GM21447 (cell line): ENCODE results near the gene LHX2.
A peak's percentile ranks its signal among the peaks of the same experiment; 100 is the strongest.
"Not testable (repeated sequence)": the region's sequence is repeated elsewhere in the genome, so short reads cannot be mapped to it uniquely, and the experiment has no call there.

Experiments used
- ATAC-seq: cut with Tn5 transposase; IDR thresholded peaks from one replicate; pipeline ENCODE4 v1.9.1; 2021; ENCODE audit not compliant: unreplicated experiment

The LHX2 gene, protein sequence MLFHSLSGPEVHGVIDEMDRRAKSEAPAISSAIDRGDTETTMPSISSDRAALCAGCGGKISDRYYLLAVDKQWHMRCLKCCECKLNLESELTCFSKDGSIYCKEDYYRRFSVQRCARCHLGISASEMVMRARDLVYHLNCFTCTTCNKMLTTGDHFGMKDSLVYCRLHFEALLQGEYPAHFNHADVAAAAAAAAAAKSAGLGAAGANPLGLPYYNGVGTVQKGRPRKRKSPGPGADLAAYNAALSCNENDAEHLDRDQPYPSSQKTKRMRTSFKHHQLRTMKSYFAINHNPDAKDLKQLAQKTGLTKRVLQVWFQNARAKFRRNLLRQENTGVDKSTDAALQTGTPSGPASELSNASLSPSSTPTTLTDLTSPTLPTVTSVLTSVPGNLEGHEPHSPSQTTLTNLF

DNA sequence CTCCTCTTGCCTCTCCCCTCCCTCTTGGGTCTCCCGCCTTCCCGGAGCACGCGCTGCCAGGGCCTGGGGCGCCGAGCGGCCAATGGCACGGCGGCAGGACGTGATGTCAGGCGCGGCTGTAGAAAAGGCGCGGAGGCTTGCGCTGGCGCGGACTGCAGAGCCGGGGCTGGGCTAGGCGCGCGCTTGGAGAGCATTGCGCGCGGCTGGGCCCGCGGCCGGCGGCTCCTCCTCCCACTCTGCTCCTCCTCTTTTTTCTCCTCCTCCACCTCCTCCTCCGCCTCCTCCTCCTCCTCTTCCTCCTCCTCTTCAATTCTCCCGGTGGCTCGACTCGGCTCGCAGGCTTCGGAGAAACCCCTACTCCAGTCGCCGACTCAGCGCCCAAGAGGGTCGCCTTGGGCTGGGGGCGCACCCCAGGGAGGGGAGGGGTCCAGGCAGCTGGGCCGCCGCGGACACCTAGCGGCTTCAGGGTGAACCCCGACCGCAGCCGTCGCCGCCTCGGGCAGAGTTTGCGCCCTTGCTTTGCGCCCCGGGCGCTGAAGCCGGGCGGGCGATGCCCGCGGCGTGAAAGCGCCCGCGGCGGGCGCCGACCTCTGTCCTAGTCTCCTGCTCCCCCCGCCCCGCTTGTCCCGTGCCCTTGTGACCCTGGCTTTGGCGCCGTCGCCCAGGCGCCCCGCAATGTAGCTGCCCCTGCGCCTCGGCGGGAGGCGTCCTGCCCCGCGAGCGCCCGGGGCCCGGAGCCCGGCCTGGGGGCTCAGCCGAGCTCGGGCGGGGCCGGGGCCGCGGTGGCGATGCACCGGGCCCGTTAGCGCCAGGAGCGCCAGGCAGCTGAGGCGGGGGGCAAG, at the start of gene LHX2:
Gene LHX2, plus strand, starts transcription at position 309 of the 842 bp plus-strand sequence. CDS start 581 bp downstream, outside the sequence.
- ATAC-seq = no peak

DNA sequence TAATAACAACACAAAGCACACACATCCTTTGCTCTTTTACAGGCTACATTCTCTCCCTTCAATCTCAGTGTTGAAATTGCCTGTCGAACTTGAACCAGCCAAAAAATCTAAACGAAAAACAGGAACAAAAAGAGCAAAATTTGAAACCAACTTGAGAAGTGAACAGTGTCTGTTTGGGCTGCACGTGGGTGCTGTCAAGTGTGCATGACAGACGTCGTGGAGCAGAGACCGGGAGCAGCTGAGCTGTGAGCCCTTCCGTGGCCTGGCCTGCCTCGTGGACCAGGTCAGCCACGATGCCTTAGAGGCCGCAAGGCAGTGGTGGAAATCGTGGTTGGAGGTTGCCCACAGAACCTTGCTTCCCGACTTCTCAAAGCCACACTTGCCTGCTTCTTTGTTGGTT, 46.8 kb upstream of the LHX2 start:
- ATAC-seq = no peak

DNA sequence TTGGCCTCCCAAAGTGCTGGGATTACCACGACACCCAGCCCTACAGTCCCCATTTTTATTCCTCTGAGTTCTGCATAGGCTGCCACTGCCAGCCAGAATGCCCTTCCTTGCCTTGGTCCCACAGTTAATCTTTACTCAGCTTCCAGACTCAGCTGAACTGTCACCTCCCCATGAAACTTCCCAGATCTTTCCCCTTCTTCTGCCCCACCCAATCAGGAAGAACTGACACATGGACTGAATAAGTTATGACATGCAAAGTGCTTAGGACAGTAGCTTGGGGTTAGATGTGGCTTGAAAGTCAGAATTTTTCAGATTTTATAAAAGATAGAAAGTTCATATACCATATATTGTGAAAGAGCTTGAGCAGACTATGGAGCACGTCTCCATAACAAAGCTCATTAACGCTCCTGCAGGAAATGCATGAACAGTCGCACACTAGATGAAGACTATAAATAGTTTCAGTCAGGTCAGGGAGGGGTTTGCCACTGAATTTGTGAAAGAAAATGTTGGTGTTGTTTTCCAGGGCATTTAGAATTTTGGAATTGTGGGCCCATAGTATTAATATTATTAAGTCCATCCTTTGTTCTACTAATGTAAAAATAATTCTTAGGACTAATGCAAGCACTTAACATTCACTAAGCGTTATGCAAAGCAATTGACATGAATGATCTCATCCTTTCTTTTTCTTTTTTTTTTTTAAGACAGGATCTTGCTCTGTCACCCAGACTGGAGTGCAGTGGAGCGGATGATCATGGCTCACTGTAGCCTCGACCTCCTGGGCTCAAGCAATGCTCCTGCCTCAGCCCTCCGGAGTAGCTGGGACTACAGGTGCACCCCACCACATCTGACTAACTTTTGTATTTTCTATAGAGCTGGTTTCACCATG, 45.5 kb upstream of the LHX2 start:
- no peak for ATAC-seq

DNA sequence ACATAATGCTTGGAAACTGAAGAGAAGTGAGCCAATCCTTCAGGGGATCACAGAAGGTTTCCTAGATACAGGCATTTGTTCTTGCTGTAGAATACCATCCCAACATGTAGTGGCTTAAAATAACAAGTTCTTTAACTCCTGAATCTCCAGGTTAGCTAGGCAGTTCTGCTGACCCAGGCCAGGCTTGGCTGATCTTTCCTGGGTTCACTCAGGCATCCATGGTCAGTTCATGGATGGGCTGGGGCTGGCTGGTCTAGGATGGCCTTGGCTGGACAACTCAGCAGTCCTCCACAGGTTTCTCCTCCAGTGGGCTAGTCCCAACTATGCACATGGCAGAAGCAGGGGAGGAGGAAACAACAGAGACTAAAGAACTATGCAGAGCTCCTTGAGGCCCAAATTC, 44.2 kb upstream of the LHX2 start:
- ATAC-seq = no peak

GRCh38 chr9:123972618-123973017, 39.0 kb upstream of the LHX2 start:
- no peak for ATAC-seq

DNA sequence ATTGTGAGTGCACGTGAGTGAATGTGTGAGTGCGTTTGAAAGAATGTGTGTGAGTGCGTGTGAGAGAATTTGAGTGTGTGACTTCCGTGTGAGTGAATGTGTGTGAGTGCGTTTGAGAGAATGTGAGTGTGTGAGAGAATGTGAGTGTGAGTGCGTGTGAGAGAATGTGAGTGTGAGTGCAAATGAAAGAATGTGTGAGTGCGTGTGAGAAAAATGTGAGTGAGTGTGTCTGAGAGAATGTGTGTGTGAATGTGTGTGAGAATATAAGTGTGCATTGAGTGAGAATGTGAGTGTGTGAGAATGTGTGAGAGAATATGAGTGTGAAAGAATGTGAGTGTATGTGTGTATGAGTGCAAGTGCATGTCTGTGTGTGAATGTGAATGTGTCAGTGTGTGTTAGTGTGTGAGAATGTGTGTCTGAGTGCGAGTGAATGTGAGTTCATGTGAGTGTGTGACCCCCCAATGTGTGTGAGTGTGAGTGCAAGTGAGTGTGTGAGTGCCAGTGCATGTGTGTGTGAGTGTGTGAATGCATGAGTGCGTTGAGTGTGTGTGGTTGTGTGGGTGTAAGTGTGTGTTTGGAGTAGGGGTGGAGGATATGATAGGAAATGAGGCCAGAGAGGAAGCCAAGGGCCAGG, 37.9 kb upstream of the LHX2 start:
- no peak for ATAC-seq

- no peak for ATAC-seq
Measured at GRCh38 chr9:123974471-123974870, 37.1 kb upstream of the LHX2 start.

GRCh38 chr9:123975871-123976270, 35.7 kb upstream of the LHX2 start:
- ATAC-seq = no peak

DNA sequence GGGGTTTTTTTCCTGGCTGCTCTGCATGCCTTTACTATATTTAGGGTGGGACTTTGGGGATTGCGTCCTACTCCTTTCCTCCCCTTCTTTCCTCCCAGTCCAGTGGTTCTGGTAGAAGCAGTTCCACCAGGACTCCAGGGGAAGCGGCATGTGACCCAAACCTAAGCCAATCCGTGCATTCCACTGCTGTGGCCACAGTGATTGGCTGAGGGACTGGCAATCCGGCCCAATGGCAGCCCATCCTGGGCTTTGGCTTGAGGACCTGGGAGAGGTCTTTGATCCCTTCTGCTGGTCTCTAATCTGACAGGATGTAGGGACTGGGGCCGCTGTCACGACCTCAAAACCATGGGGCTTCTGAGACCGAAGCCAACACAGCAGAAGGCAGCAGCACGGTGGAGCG, 35.0 kb upstream of the LHX2 start:
- not testable (repeated sequence) for ATAC-seq

DNA sequence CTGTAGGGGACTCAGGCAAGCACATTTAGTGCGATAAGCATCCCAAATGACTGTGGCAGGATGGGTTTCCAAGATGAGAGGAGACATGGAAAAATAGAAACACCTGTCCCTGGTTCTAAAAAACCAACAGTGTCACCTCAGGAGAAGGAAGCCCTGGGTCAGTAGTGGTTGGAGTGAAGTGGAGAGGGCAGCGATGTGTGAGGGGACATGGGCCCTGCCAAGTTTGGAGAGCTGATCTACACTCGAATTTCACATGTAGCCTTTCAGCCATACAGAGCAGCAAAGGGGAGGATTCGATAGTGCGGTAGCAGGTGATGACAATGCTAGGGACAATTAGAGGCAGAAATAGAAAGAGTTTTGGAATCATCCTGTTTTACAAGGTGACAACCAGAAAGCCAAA, 32.6 kb upstream of the LHX2 start:
- ATAC-seq = no peak

- ATAC-seq = no peak
Measured at GRCh38 chr9:123982535-123982934, 29.0 kb upstream of the LHX2 start.

DNA sequence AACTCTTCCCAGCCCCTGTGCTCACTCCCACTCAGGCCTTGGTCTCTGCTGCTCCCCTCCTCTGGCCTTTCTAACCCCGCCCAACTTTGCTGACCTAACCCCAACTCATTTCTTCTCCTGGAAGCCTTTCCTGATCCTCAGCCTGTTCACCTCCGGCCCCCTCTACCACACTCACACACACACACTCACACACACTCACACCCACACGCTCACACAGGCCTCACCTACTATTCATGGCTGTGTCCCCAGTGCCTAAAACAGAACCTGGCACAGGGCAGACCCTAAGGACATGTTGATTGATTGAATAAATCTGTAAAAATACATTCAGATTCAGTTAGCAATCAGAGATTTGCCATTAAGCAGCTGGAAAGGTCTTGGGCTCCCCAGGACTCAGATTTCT, 28.5 kb upstream of the LHX2 start:
- ATAC-seq = no peak

GRCh38 chr9:123984802-123985201, 26.8 kb upstream of the LHX2 start:
- no peak for ATAC-seq

DNA sequence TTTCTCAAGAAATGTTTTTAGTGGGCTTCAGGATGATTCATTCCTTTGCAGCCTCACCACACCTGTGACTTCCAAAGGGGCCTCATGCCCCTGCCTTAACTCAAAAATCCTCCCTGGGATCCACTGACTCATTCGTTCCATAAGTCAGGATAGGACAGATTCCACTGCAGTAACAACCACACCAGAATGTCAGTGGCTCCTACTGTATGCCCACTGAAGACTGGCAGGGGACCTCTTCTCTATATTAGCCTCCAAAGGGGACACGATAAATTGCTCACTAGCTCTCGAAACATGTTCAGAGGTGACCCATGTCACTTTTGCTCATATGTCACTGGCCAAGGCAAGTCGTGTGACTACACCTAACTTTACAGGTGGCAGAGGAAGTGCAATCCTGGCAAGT, 25.7 kb upstream of the LHX2 start:
- ATAC-seq = no peak

DNA sequence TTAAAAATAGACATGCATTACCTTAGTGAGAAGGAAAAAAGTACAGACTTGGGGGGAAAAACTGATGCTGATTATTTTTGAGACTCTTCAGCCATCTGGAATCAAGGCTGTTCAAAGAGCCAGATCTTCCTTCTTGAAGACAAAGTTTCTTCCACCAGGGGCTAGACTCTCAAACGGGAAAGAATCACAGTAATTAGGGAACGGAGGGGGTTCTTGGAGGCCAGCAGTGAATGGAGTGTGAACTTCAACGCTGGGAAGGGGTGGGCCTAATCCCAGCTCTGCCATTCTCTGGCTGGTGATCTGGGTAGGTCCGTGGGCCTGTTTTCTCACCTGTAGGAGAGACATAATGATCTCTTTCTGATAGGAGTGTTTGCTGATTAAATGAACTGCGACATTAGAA, 21.1 kb upstream of the LHX2 start:
- no peak for ATAC-seq

DNA sequence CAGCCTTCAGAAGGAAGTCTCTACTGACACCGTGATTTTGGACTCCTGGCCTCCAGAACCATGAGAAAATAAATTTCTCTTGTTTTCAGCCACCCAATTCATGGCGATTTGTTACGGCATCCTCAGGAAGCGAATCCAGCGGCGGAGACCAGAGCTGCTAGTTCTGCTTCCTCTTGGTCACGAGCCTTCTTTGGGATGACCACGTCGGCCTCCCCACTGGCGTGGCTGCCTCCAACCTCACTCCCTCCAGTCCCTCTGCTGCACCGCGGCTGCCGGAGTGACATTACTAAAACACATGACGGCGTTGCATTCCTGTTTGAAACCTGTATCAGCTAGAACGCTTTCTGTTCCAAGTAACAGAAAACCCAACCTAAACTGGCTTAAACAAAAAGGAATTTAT, 18.9 kb upstream of the LHX2 start:
- ATAC-seq = not testable (repeated sequence)

GRCh38 chr9:123996731-123997421, 14.7 kb upstream of the LHX2 start:
- no peak for ATAC-seq

- ATAC-seq = peak; percentile 70
Measured at GRCh38 chr9:123997665-123998277, 13.8 kb upstream of the LHX2 start.

- ATAC-seq = no peak
Measured at GRCh38 chr9:123998278-123998925, 13.2 kb upstream of the LHX2 start.
